ENCODE results near the gene PRCD. TPM values are rescaled to one million over a fixed set of nuclear protein-coding genes. Genes with fewer than 3 reads are reported as not detected.

PRCD gene
- polyA plus RNA-seq, 1 of the 3 experiments (the other 2 are of a cell fraction), result 2.2 TPM

DNA sequence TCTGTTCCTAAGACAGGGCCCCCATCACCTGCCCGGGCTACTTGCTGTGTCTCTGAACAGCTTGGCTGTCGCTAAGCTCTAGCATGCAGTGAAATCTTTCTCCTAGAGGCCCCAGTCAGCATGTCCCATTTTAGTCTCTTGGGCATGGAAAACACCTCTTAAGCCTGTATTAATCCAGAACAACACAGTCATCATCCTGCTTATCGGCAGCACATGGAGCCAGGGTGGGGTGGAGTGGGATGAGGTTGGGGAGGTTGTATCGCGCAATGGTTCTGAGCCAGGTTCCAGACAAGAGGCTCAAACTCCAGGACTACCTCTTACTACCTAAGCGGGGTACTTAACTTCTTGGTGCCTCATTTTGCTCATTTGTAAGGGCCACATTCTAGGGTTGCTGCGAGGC lies 38.0 kb downstream of the PRCD start:
- H4K20me1 ChIP-seq (ENCODE audit: insufficient read depth), result no peaks in the 10 kb centered on the region
- no peaks in the 10 kb centered on the region for H3K9me3 ChIP-seq
- DNase-seq, result no peak
- H3K4me1 ChIP-seq (ENCODE audit: control insufficient read depth in 1 of 2, insufficient read depth in 2 of 2, low read depth in 1 of 2, low read length in 1 of 2), result no peaks in the 10 kb centered on the region
- no peaks in the 10 kb centered on the region for H3F3A ChIP-seq (replicated peaks; ENCODE audit: insufficient read depth)
- TF ChIP-seq, protein P1, sequence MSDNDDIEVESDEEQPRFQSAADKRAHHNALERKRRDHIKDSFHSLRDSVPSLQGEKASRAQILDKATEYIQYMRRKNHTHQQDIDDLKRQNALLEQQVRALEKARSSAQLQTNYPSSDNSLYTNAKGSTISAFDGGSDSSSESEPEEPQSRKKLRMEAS (IDR thresholded peaks at IDR 0.05; ENCODE audit: low read depth), result no peak
- TF ChIP-seq SMC3 (IDR thresholded peaks at IDR 0.05; ENCODE audit: low read depth, low read length) (no peak), YY1 (IDR thresholded peaks at IDR 0.05; ENCODE audit: low read depth) (no peak)
- no peak overlapping the region for H3K4me2 ChIP-seq
- no peaks in the 10 kb centered on the region for H3K79me2 ChIP-seq (ENCODE audit: insufficient read depth)
- no peaks in the 10 kb centered on the region for H3K9me2 ChIP-seq
- 90% methylated on average over 7 of the region's 7 CpGs for WGBS (ENCODE audit: low lambda C conversion rate)
- no peak overlapping the region for H3K4me3 ChIP-seq (ENCODE audit: low read depth in 2 of 2, low read length in 1 of 2)
- ChIA-PET POLR2A (no interaction called here), CTCF (interaction anchor here (1.0 to 8.5 kb wide), 9 partner anchors 8 to 138 kb away, joined by 3 to 45 read pairs (median 4); partner anchors contain the start of gene ST6GALNAC2)
- no peaks in the 10 kb centered on the region for H3K27me3 ChIP-seq (ENCODE audit: insufficient read depth)
- no peak overlapping the region for H3K9ac ChIP-seq
- H2AFZ ChIP-seq (ENCODE audit: low read depth), result no peak overlapping the region
- H3K36me3 ChIP-seq (replicated peaks in 1 of 2; ENCODE audit: control insufficient read depth in 1 of 2, insufficient read depth in 2 of 2, low read length in 1 of 2), result no peaks in the 10 kb centered on the region
- no peak overlapping the region for H3K27ac ChIP-seq (ENCODE audit: low read depth in 2 of 2, low read length in 1 of 2)

DNA sequence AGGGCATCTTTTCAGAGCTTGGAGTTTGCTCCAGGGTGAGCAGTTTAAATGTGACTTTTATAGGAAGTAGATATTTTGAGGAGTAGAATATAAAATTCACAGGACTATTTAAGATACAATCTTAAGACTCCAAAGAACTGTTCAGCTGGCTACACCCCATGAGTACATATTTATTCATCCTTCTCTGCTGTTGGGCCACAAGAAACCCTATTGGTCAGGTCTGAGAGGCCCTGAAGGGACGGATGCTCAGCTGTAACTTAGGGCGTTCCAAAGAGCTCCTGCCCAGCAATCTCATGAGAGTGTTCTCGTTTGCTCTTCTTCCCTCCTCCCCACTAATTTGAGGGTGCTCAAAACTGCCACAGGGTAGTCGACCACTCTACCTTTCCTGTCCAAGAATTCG lies 38.5 kb downstream of the PRCD start:
- ChIA-PET POLR2A (no interaction called here), CTCF (interaction anchor here (0.9 to 8.5 kb wide), 8 partner anchors 10 to 138 kb away, joined by 3 to 45 read pairs (median 4); a partner anchor contains a TSS)
- Histone ChIP-seq H3K36me3 (replicated peaks in 1 of 2; ENCODE audit: control insufficient read depth in 1 of 2, insufficient read depth in 2 of 2, low read length in 1 of 2) (no peaks in the 10 kb centered on the region), H3K9me2 (no peaks in the 10 kb centered on the region), H3K4me2 (no peak overlapping the region), H3K9me3 (no peaks in the 10 kb centered on the region), H3K79me2 (ENCODE audit: insufficient read depth) (no peaks in the 10 kb centered on the region), H3K27ac (ENCODE audit: low read depth in 2 of 2, low read length in 1 of 2) (no peak overlapping the region), H2AFZ (ENCODE audit: low read depth) (no peak overlapping the region), H3K4me3 (ENCODE audit: low read depth in 2 of 2, low read length in 1 of 2) (no peak overlapping the region), H4K20me1 (ENCODE audit: insufficient read depth) (no peaks in the 10 kb centered on the region), H3K4me1 (ENCODE audit: control insufficient read depth in 1 of 2, insufficient read depth in 2 of 2, low read depth in 1 of 2, low read length in 1 of 2) (no peaks in the 10 kb centered on the region), H3F3A (replicated peaks; ENCODE audit: insufficient read depth) (no peaks in the 10 kb centered on the region), H3K9ac (no peak overlapping the region), H3K27me3 (ENCODE audit: insufficient read depth) (no peaks in the 10 kb centered on the region)
- TF ChIP-seq MEF2A (IDR thresholded peaks at IDR 0.05; ENCODE audit: borderline replicate concordance, low read depth) (no peak), FOXJ3 (CRISPR knock-in tag; IDR thresholded peaks at IDR 0.05) (no peak), TCF12 (IDR thresholded peaks at IDR 0.05) (no peak), GATA2 (CRISPR knock-in tag; IDR thresholded peaks at IDR 0.05) (no peak), FOSL2 (IDR thresholded peaks at IDR 0.05; ENCODE audit: borderline replicate concordance, low read depth) (no peak), CHD2 (IDR thresholded peaks at IDR 0.05; ENCODE audit: low read length, partially characterized antibody) (no peak), RXRA (IDR thresholded peaks at IDR 0.05; ENCODE audit: borderline replicate concordance, low read depth) (no peak), SMC3 (IDR thresholded peaks at IDR 0.05; ENCODE audit: low read depth, low read length) (no peak), TEAD4 (IDR thresholded peaks at IDR 0.05; ENCODE audit: borderline replicate concordance, insufficient read depth) (no peak), EZH2phosphoT487 (IDR thresholded peaks at IDR 0.05; ENCODE audit: borderline replicate concordance, low read depth) (no peak), MXI1 (IDR thresholded peaks at IDR 0.05; ENCODE audit: low read depth, low read length) (no peak)
- TF ChIP-seq, protein P2, sequence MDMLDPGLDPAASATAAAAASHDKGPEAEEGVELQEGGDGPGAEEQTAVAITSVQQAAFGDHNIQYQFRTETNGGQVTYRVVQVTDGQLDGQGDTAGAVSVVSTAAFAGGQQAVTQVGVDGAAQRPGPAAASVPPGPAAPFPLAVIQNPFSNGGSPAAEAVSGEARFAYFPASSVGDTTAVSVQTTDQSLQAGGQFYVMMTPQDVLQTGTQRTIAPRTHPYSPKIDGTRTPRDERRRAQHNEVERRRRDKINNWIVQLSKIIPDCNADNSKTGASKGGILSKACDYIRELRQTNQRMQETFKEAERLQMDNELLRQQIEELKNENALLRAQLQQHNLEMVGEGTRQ (IDR thresholded peaks at IDR 0.05; ENCODE audit: borderline replicate concordance, low read depth, low read length), result no peak
- TF ChIP-seq, protein P3, sequence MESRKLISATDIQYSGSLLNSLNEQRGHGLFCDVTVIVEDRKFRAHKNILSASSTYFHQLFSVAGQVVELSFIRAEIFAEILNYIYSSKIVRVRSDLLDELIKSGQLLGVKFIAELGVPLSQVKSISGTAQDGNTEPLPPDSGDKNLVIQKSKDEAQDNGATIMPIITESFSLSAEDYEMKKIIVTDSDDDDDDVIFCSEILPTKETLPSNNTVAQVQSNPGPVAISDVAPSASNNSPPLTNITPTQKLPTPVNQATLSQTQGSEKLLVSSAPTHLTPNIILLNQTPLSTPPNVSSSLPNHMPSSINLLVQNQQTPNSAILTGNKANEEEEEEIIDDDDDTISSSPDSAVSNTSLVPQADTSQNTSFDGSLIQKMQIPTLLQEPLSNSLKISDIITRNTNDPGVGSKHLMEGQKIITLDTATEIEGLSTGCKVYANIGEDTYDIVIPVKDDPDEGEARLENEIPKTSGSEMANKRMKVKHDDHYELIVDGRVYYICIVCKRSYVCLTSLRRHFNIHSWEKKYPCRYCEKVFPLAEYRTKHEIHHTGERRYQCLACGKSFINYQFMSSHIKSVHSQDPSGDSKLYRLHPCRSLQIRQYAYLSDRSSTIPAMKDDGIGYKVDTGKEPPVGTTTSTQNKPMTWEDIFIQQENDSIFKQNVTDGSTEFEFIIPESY (IDR thresholded peaks at IDR 0.05; ENCODE audit: borderline replicate concordance, low read depth), result no peak
- TF ChIP-seq, protein P4, sequence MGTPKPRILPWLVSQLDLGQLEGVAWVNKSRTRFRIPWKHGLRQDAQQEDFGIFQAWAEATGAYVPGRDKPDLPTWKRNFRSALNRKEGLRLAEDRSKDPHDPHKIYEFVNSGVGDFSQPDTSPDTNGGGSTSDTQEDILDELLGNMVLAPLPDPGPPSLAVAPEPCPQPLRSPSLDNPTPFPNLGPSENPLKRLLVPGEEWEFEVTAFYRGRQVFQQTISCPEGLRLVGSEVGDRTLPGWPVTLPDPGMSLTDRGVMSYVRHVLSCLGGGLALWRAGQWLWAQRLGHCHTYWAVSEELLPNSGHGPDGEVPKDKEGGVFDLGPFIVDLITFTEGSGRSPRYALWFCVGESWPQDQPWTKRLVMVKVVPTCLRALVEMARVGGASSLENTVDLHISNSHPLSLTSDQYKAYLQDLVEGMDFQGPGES (IDR thresholded peaks at IDR 0.05; ENCODE audit: low read depth, low read length), result no peak
- 74% methylated on average over 5 of the region's 5 CpGs for WGBS (ENCODE audit: low lambda C conversion rate)
- no peak for DNase-seq

Measured in SK-N-SH (cell line).